Suppressor macrophage treated with lipopolysaccharide for 4 hours (primary cell): ENCODE results near the gene GMNC.
"Not testable (repeated sequence)": the region's sequence is repeated elsewhere in the genome, so short reads cannot be mapped to it uniquely, and the experiment has no call there.

Experiments
- DNase-seq: peaks from one replicate; pipeline ENCODE4 v3.0.0-alpha.2; 2020

GMNC gene

GRCh38 chr3:190862209-190863118 lies at the start of gene GMNC:
GMNC (minus strand) TSS chr3:190862694; CDS start chr3:190862615, 79 bp downstream.
- DNase-seq = peak; percentile 77

GRCh38 chr3:190911382-190911781 lies 48.9 kb upstream of the GMNC start:
- DNase-seq = no peak

- DNase-seq = no peak
Measured at GRCh38 chr3:190909908-190910307, 47.4 kb upstream of the GMNC start.

GRCh38 chr3:190903156-190903555 lies 40.7 kb upstream of the GMNC start:
- DNase-seq = no peak

GRCh38 chr3:190902292-190902691 lies 39.8 kb upstream of the GMNC start:
- peak; percentile 3 for DNase-seq

- DNase-seq = no peak
Measured at GRCh38 chr3:190892395-190892902, 30.0 kb upstream of the GMNC start.

GRCh38 chr3:190886945-190887344 lies 24.5 kb upstream of the GMNC start:
- DNase-seq = no peak

- peak; percentile 70 for DNase-seq
Measured at GRCh38 chr3:190883973-190884832, 21.7 kb upstream of the GMNC start.

- DNase-seq = no peak
Measured at GRCh38 chr3:190883141-190883540, 20.6 kb upstream of the GMNC start.

GRCh38 chr3:190877925-190878324 lies 15.4 kb upstream of the GMNC start:
- no peak for DNase-seq

- not testable (repeated sequence) for DNase-seq
Measured at GRCh38 chr3:190876433-190876832, 13.9 kb upstream of the GMNC start.

- not testable (repeated sequence) for DNase-seq
Measured at GRCh38 chr3:190875061-190875460, 12.6 kb upstream of the GMNC start.

GRCh38 chr3:190870127-190870526 lies 7.6 kb upstream of the GMNC start:
- no peak for DNase-seq

GRCh38 chr3:190867071-190867470 lies 4.6 kb upstream of the GMNC start:
- DNase-seq = no peak

GRCh38 chr3:190865828-190866227 lies 3.3 kb upstream of the GMNC start:
- no peak for DNase-seq

GRCh38 chr3:190865419-190865818 lies 2.9 kb upstream of the GMNC start:
- DNase-seq = no peak

- no peak for DNase-seq
Measured at GRCh38 chr3:190864002-190864401, 1.5 kb upstream of the GMNC start.

GRCh38 chr3:190863119-190863465 lies 598 bp upstream of the GMNC start:
- DNase-seq = no peak

GRCh38 chr3:190860521-190860920 lies 2.0 kb downstream of the GMNC start:
- no peak for DNase-seq

GRCh38 chr3:190855151-190855550 lies 7.3 kb downstream of the GMNC start:
- no peak for DNase-seq

GRCh38 chr3:190854062-190854461 lies 8.4 kb downstream of the GMNC start:
- DNase-seq = peak; percentile 60

- DNase-seq = no peak
Measured at GRCh38 chr3:190853464-190853863, 9.0 kb downstream of the GMNC start.

GRCh38 chr3:190849607-190850006 lies 12.9 kb downstream of the GMNC start:
- DNase-seq = no peak

GRCh38 chr3:190848870-190849269 lies 13.6 kb downstream of the GMNC start:
- DNase-seq = no peak
